NCI-H1436 treated with DMSO at 0.1 percent for 48 hours (cell line): ENCODE results near the gene RAP1A.
"Not testable (repeated sequence)": the region's sequence is repeated elsewhere in the genome, so short reads cannot be mapped to it uniquely, and the experiment has no call there.

Experiments used
- DNase-seq: peaks from one replicate; lab custom pipeline; 2025; lab: John Stamatoyannopoulos, UW

RAP1A gene

DNA sequence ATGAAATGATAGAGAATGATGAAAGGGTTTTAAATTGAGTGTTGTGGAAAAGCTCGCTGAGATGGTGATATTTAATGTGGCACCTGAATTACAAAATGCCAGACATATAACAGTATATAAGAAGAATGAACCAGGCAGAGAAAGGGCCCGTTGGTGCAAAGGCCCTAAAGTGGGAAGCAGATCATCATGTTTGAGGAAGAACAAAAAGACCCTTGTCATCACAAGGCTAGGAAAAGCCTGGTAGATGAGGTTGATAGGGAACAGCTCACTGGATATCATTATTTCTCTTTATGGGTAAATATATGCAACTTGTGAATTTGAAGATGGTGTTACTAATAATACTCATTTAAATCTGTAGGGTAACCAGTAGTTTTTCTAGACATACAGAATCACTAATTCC, 11.0 kb downstream of the RAP1A start:
- DNase-seq: no peak

DNA sequence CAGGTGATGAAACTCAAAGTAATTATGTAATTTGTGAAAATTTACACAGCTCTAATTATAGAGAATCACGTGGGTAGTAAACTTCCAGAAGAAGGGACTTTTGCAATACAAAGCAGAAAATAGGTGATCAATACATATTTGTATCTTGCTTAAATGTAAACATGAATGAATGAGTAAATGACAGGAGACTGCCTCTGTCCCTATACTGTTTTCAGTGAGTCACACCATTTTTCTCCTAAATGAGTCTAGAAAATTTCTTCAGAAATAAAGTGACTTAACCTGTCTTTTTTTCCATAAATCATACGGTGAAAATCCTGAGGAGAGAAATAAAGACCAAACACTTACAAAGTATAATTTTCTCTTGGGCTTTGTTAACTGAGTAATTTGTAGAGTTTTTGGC, 11.9 kb downstream of the RAP1A start:
- no peak for DNase-seq

DNA sequence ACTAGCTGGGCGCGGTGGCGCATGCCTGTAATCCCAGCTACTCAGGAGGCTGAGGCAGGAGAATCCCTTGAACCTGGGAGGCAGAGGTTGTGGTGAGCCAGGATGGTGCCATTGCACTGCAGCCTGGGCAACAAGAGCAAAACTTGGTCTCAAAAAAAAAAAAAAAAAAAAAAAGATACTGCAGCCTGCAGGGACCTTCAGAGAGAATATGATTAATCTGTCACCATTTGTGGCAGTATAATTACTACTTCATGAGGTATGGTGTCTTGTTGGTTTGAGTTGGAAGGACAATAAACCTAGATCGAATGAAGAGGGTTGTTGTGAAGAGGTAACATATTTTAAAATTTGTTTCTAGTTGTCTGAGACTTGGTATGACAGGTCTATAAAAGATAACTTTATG, 13.2 kb downstream of the RAP1A start:
- DNase-seq: not testable (repeated sequence)

DNA sequence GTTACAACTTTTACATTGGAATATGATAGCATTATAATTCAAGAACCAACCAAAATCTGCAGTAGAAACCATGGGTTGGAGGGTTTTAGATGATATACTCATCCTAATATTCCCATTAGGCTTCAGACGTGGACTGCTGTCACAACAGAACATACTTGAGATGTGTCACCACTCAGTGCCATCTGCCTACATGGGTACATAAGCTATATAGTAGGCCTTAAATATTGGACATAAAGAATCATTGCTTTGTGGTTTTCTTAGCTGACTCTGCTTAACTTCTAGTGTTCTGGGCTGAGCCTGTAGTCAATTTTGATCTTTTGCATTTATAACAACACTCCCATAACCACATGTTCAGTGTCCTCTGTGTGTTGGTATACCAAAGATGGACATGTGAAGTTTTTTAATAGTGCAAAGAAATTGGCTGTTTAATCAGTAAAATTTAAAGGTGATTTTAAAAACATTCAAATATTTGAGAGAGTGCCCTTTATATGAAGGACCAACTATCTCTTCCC, 14.2 kb downstream of the RAP1A start:
- DNase-seq: no peak

DNA sequence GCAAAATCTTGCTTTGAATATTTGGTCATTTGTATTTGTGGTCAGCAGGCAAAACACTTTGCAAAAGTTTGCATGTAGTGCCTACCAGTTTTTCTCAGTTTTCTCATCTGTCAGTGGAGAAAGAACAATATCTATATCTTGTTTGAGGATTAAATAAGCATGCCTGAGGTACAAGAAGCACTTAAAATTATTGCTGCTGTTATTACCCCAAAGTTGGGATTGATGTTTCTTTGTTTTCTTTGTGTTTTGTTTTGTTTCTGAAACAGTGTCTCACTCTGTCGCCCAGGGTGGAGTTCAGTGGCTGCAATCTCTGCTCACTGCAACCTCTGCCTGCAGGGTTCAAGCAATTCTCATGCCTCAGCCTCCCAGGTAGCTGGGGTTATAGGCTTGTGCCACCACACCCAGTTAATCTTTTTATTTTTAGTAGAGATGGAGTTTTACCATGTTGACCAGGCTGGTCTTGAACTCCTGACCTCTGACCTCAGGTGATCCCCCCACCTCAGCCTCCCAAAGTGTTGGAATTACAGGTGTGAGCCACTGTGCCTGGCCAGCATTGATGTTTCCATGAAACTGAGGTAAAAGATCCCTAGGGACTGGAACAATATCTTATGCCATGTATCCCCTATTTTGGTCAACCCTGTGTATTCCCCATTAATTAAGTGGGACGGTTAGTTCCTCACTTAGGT, 15.9 kb downstream of the RAP1A start:
- no peak for DNase-seq

DNA sequence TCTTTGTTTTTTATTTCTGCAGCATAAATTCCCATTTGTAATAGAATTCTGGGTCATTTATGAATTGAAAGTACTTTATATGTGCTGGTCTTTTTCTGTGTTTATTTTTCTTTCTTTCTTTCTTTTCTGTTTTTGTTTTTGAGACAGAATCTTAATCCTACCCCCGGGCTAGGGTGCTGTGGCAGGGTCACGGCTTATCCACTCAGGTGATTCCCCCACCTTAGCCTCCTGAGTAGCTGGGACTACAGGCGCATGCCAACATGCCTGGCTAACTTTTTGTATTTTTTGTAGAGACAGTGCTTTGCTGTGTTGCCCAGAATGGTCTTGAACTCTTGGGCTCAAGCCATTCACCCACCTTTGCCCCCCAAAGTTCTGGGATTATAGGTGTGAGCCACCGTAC, 18.7 kb downstream of the RAP1A start:
- DNase-seq: no peak

DNA sequence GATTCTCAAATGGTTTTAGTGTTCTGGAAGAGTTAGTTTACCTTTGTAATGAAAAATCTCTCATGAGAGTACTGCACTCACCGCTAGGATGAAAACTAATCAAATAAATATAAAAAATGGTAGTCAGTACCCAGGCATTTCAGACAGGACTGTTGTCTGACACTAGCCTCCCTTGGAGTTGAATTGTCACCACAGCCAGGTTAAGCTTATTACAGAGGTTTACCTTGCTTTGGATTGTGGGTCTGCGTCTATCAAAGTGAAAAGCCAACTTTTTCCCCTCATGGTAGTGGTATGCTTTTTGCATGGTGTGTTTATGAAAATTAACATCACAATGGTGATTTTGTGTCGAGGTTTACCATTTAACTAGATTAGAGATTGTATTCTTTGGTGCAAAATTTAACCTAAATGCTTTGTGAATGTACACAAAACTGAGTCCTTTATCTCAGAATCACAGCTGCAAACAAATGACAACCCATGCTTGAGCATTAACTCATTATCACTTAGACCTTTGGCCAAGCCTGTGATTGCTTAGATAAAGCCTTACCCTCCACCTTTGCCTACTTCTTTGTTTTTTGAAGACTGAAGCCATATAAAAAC, 20.1 kb downstream of the RAP1A start:
- no peak for DNase-seq

DNA sequence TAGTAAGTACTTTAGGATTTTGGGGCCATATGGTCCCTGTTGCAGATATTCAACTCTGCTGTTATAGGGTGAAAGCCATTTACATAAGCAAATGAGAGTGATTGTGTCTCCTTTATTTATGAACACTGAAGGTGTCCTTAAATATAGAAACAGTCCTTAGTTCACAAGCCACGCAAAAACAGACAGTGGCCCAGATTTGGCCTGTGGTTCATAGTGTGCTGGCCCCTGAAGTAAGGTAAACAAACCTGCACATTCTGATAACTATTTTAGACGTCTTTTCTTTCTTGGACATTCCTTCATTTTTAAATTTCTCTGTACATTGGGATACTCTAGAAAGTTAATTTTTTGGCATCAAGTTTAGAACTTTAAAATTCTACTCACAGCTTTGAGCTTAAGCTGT, 23.5 kb downstream of the RAP1A start:
- no peak for DNase-seq

DNA sequence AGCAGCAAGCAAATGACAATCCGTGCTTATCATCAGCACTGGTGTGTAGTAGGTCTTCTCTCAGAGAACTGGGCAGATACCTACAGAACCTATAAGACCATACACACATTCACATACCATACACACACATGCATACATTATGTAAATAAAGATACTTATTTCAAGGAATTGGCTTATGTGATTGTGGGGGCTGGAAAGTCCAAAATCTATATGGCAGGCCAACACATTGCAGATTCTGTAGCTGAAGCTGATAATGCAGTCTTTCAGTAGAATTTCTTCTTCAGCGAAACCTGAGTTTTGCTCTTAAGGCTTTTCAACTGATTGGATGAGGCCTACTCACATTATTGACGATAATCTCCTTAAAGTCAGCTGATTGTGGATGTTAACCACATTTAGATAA, 24.1 kb downstream of the RAP1A start:
- DNase-seq: no peak

DNA sequence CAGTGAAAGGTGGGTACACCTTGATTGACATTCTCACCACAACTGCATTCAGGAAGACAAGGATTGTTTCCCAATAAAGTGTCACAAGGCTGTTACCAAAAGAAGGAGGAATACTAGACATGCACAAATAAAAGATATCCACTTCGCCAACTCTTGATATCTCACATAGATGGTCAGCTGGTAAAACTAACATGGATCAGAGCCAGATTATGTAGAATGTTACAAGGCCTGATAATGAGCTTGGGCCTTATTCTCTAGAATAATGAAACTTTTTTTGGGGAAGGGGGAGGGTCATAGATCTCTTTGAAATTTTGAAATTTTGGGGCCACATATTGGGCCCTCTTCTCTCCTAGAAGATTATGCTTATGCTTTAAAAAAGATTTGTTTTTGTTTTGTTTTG, 24.9 kb downstream of the RAP1A start:
- DNase-seq: no peak

DNA sequence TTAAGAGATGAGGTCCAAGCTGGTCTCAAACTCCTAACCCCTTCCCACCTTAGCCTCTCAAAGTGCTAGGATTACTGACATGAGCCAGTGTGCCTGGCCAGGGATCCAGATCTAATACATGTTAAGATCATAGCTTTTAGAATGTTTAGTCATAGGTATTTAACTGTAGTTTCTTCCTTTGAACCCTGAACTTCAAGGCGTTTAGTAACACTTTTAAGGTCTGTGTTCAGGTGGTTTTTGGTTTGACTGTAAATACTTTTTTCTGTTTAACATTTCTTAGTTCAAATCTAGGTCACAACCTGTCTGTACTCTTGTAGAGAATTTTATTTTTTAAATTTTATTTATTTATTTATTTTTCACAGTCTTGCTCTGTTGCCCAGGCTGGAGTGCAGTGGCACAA, 28.1 kb downstream of the RAP1A start:
- DNase-seq: no peak

DNA sequence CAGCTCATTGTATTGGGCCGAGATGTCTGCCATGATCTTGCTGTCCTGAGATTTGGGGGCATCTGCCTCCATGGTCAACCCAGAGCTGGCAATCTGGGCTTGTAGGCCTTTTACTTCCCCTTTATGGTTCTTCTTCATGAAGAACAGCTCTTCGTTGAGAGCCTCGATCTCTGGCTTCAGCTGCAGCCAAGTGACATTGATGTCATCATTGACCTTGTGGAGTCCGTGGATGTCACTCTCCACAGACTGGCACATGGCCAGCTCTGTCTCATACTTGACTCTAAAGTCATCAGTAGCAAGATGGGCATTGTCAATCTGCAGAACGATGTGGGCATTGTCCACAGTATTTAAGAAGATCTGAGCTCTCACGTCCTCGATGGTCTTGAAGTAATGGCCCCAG, 29.2 kb downstream of the RAP1A start:
- no peak for DNase-seq

DNA sequence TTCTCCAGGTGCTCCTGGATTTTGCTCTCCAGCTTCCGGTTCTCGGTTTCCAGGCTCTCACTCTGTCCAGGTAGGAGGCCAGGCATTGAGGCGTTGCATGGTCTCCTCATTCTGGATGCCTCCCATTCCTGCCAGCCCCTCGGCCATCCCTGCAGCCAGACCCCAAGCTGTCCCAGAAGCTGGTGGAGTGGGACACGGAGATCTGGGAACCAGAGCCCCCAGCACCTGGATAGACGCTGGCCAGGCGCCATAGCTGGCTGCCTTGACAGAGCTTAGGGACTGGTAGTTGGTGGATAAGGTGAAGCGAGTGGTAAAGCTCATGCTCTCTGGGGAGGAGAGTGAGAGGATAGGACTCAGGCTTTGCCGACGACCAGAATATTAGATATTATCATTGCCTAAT, 29.6 kb downstream of the RAP1A start:
- DNase-seq: no peak

DNA sequence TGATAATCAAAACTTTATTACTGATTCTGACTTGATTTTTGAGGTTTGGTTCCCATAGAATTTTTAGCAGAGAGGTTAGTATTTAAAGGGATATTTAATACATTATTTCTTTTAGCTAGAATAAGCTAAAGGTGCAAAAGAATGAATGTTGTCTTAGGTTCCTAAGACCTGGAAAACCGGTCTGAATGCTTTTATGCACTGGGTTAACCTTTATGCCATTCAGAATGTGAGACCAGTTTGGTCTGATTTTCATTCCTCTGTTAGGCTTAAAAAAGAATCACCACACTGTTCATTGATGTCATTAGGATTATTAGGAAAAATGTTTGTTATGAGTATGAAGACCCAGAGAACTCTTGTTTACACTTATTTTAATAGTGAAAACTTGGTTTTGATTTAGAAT, 30.1 kb downstream of the RAP1A start:
- DNase-seq: no peak

DNA sequence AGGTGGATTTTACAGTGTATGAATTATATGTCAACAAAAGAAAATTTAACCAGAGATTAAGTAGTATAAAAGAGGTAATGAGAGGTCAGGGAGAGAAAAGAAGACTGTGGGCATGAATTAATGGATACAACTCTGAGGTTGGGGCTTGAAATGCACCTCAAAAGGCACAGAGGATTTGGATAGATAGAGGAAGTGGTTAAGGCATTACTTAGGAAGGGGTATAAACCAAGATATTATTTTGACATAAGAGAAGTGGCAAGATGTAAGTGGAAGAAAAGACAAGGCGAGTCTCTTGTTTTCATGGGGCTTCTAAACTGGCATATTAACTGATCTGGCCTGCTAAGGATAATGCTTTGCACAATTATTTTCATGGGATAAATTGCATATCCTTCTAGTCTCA, 34.1 kb downstream of the RAP1A start:
- no peak for DNase-seq

DNA sequence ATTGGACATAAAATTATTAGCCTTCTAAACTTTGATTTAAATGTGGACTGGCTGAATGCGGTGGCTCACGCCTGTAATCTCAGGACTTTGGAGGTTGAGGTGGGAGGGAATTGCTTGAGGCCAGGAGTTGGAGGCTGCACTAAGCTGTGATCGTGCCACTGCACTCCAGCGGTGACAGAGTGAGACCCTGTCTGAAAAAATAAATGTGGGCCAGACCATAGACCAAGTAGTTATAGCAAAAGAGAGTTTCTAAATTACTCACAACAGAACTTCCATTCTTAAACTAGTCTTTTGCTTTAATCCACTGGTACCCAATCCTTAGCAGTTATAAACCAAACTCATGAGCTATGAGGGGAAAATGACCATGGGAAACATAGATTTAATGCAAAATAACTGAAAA, 35.2 kb downstream of the RAP1A start:
- DNase-seq: no peak

DNA sequence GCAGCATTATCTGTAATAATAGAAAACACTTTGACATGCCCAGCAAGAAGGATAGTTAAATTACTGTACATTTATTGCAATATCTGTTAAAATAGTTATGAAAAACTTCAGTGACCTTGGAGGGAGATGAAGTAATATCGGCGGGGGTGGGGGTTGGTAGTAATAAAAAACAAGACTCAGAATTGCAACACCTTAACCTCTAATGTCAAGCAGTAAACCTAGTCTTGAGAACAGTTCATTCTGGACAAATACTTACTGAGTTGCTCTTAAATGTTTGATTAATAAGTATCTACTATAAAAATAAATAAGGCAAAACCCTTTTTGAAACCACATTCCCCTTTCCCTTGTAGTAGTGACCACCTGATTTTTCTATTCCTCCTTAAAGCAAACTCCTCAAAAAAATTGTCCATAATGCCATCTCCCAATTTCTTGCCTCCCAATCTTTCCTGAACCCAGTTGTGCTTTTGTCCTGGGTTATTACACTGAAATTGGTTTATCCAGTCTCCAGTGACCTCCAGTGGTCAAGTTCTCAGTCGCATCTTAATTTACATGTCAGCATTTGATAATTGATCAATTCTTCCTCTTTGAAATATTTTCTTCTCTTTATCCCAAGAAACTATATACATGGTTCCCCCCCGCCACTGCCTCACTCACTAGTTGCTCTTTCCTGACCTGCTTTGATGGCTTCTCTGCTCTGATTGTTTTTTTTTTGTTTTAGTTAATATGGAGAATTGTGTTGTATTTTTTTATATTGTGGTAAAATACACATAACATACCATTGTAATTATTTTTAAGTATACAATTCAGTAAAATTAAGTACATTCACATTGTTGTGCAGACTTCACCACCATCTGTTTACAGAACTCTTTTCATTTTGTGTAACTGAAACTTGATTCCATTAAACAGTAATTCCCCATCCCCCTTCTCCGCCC, 36.8 kb downstream of the RAP1A start:
- DNase-seq: no peak

DNA sequence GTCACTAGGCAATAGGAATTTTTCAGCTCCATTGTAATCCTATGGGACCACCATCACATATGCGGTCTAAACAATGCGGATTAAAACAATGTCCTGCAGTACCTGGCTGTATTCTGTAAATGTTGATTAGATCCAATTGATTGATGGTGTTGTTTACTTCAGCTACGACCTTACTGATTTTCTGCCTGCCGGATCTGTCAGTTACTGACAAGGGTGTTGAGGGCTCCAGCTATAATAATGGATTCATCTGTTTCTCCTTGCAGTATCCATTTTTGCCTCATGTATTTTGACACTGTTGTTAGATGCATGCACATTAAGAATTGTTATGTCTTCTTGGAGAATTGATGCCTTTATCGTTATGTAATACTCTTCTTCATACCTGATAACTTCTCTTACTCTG, 39.0 kb downstream of the RAP1A start:
- DNase-seq: no peak

DNA sequence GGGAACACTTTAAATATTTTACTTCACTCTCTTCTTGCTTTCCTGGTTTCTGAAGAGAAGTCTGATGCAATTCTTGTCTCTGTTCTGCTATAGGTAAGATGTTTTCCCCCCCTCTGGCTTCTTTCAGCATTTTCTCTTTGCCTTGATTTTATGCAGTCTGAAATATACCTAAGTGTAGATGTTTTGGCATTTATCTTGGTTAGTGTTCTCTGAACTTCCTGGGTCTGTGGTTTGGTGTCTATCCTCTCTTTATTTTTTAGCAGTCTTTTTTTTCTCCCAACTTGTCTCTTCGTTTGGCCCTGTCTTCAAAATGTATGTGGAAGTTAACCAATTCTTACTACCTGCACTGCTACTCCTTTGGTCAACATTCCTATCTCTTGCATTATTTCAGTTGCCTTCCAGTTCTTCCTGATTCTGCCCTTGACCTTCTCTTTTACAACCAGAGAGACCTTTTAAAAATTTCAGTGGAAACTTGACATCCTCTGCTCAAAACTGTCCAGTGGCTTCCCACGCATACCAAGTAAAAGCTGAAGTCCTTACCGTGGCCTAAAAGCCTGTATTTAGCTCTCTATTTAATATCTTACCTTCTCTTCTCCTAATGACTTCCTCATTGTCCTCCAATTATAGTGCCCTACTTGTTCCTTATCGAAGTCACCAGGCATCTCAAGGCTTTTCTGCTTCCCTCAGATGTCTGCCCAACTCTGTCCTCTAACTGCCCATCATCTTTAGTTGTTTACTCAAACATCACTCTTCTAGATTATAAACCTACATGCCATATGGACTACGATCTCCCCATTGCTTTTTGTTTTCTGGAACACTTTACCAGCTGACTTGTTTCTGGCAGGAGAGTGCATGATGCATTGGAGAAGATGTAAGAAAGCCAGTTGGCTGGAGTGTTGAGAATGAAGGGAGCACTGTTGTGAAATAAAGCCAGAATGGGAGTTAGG, 40.9 kb downstream of the RAP1A start:
- no peak for DNase-seq

DNA sequence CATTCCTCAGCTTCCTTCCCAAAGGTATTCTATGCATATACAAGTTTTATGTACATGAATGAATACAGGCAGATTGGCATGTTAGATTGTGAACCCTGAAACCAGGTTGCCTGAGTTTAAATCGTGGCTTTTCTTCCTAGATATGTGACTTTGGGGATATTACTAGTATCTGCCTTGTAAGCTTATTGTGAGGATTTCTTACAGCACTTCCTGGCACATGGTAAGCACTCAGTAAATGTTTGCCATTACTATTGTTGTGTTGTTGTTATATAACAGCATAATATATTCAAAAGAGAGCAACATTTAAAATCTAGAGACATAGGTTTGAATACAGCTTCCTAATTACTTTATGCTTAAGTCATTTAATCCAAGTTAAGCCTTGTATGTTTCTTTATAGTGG, 45.1 kb downstream of the RAP1A start:
- DNase-seq: no peak

DNA sequence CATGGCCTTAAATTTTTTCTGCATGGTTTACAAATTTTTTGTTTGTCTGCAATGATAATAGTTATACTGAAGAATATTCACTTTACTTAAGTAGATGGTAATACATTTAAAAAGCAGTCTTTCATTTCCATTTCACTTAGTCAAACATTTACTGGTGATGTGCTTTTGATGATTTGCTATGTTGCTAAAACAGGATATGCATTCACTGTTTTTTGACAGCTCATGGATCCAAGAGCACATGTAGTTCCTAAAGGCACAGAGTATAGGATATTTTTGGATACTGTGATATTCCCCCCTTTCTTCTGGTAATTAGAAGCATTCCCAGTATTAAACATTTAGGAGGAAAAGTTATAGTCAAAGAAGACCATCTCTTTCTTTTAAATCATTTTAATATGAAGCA, 45.9 kb downstream of the RAP1A start:
- no peak for DNase-seq

DNA sequence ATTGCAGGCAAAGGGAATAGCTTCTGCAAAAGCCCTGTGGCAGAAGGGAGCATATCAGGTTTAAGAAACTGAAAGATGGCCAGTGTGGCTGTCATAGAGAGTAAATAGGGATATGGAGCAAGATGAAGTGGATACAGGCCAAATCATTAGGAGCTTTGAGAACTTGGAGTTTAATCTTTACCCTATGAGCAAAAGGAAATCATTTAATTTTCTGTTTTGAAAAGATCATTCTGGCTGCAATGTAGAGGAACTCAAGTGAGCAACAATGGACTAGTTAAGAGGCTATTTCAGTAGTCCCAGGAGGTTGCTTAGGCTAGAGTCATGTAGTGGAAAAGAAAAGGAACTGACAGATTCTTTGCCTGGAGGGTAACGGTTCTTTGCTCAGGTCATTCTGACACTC, 47.2 kb downstream of the RAP1A start:
- no peak for DNase-seq
